ENCODE results near the gene POLR3F.
"Not testable (repeated sequence)": the region's sequence is repeated elsewhere in the genome, so short reads cannot be mapped to it uniquely, and the experiment has no call there.

The POLR3F gene

GRCh38 chr20:18504479-18505060 lies 37.4 kb downstream of the POLR3F start:
- no peak for DNase-seq (ENCODE audit: low read depth in 3 of 3, low spot score in 1 of 3)

- DNase-seq (ENCODE audit: low read depth in 3 of 3, low spot score in 1 of 3): no peak
Observed at GRCh38 chr20:18506744-18507143, 39.6 kb downstream of the POLR3F start.

- DNase-seq (ENCODE audit: low read depth in 3 of 3, low spot score in 1 of 3): peak; percentile 92 to 95 (median 94)
Observed at GRCh38 chr20:18507218-18508191, 40.3 kb downstream of the POLR3F start, which contains the start of gene SEC23B. Gene SEC23B (plus strand): TSS chr20:18507940. CDS start chr20:18510836, 2,896 bp downstream.

- DNase-seq (ENCODE audit: low read depth in 3 of 3, low spot score in 1 of 3): no peak
Observed at GRCh38 chr20:18511571-18511970, 44.4 kb downstream of the POLR3F start.

GRCh38 chr20:18513208-18513607 lies 46.0 kb downstream of the POLR3F start:
- DNase-seq (ENCODE audit: low read depth in 3 of 3, low spot score in 1 of 3): no peak

GRCh38 chr20:18514127-18514526 lies 46.9 kb downstream of the POLR3F start:
- no peak for DNase-seq (ENCODE audit: low read depth in 3 of 3, low spot score in 1 of 3)

- no peak for DNase-seq (ENCODE audit: low read depth in 3 of 3, low spot score in 1 of 3)
Observed at GRCh38 chr20:18515973-18516372, 48.8 kb downstream of the POLR3F start.

- not testable (repeated sequence) for DNase-seq (ENCODE audit: low read depth in 3 of 3, low spot score in 1 of 3)
Observed at GRCh38 chr20:18522066-18522465, 54.9 kb downstream of the POLR3F start.

GRCh38 chr20:18523066-18523465 lies 55.9 kb downstream of the POLR3F start:
- DNase-seq (ENCODE audit: low read depth in 3 of 3, low spot score in 1 of 3): no peak

- DNase-seq (ENCODE audit: low read depth in 3 of 3, low spot score in 1 of 3): no peak
Observed at GRCh38 chr20:18524646-18525045, 57.5 kb downstream of the POLR3F start.

- not testable (repeated sequence) for DNase-seq (ENCODE audit: low read depth in 3 of 3, low spot score in 1 of 3)
Observed at GRCh38 chr20:18526761-18527160, 59.6 kb downstream of the POLR3F start.

- DNase-seq (ENCODE audit: low read depth in 3 of 3, low spot score in 1 of 3): no peak
Observed at GRCh38 chr20:18527339-18527738, 60.1 kb downstream of the POLR3F start.

- DNase-seq (ENCODE audit: low read depth in 3 of 3, low spot score in 1 of 3): no peak
Observed at GRCh38 chr20:18527836-18528235, 60.6 kb downstream of the POLR3F start.

GRCh38 chr20:18529041-18529440 lies 61.9 kb downstream of the POLR3F start:
- no peak for DNase-seq (ENCODE audit: low read depth in 3 of 3, low spot score in 1 of 3)

- no peak for DNase-seq (ENCODE audit: low read depth in 3 of 3, low spot score in 1 of 3)
Observed at GRCh38 chr20:18532626-18533025, 65.4 kb downstream of the POLR3F start.

- no peak for DNase-seq (ENCODE audit: low read depth in 3 of 3, low spot score in 1 of 3)
Observed at GRCh38 chr20:18533491-18533890, 66.3 kb downstream of the POLR3F start.

- DNase-seq (ENCODE audit: low read depth in 3 of 3, low spot score in 1 of 3): no peak
Observed at GRCh38 chr20:18533978-18534644, 66.9 kb downstream of the POLR3F start.
